Vagina (tissue), 2 donors: ENCODE measurements around the gene DNAJC6. TPM values are rescaled to one million over a fixed set of nuclear protein-coding genes. Genes with fewer than 3 reads are reported as not detected.

Source experiments
- DNase-seq, 2 donors: peaks; one replicate each; pipeline ENCODE4 v3.0.0-alpha.2; 2017; ENCODE audit errors: extremely low spot score in 2 of 2
- H3K27ac ChIP-seq: fragments of 200-600 bp; sonication (generic); one replicate; pipeline ENCODE4 v1.5.1; 2019
- H3K27me3 ChIP-seq: fragments of 200-600 bp; sonication (generic); one replicate; pipeline ENCODE4 v1.5.1; 2019
- H3K36me3 ChIP-seq, 2 donors: fragments of 200-600 bp; sonication (generic); one replicate each; pipeline ENCODE4 v1.5.1; 2017 to 2019
- H3K4me1 ChIP-seq: fragments of 200-600 bp; sonication (generic); one replicate; pipeline ENCODE4 v1.5.1; 2019
- H3K4me3 ChIP-seq, 2 donors: fragments of 200-600 bp; sonication (generic); 1 replicate in 1 of 2; 2 replicates in 1 of 2; pipeline ENCODE4 v1.5.1; 2016 to 2019
- H3K9me3 ChIP-seq: fragments of 200-600 bp; sonication (generic); one replicate; pipeline ENCODE4 v1.5.1; 2019
- CTCF ChIP-seq, 3 experiments: fragments of 450-650 bp in 2 of 3; fragments of 200-600 bp in 1 of 3; sonication (generic) in 1 of 3; IDR thresholded peaks; one replicate each; pipeline ENCODE4 v1.5.1; 2017 to 2019; ENCODE audit warnings: antibody characterized with exemption in 3 of 3, mild to moderate bottlenecking in 2 of 3, moderate library complexity in 2 of 3
- POLR2A ChIP-seq, 2 donors: fragments of 450-650 bp; IDR thresholded peaks; one replicate each; pipeline ENCODE4 v1.6.1; 2017; ENCODE audit warnings: antibody characterized with exemption in 2 of 2, mild to moderate bottlenecking in 2 of 2, moderate library complexity in 2 of 2
- POLR2AphosphoS5 ChIP-seq, 2 donors: sonication (generic); formaldehyde crosslinking; IDR thresholded peaks; one replicate each; pipeline ENCODE4 v1.9.0; 2017; ENCODE audit warnings: antibody characterized with exemption in 2 of 2, mild to moderate bottlenecking in 2 of 2, low read depth in 1 of 2; ENCODE audit not compliant: insufficient read depth in 1 of 2
- intact Hi-C: fragments of 100-400 bp; cut with DNase I; formaldehyde crosslinking; loops from one replicate; pipeline ENCODE4 v1.15.1; 2023
- total RNA-seq: library from RNA; depleted of rRNA; stranded (reverse); fragments of >200 nt; gene quantifications from one replicate; pipeline ENCODE4 v1.2.3, GENCODE V29; 2016

DNAJC6 gene
- total RNA-seq = 5.6 TPM

- intact Hi-C loops = no loop called here
- TF ChIP-seq POLR2AphosphoS5 (IDR thresholded peaks at IDR 0.05; ENCODE audit: insufficient read depth in 1 of 2, low read depth in 1 of 2) (no peak), CTCF (IDR thresholded peaks at IDR 0.05) (no peak), POLR2A (IDR thresholded peaks at IDR 0.05) (no peak)
- Histone ChIP-seq H3K4me1 (peaks cover 18% of the 10 kb centered on the region), H3K9me3 (no peaks in the 10 kb centered on the region), H3K4me3 (peak within 1 kb of the TSS; percentile 16 to 31), H3K36me3 (no peaks in the 10 kb centered on the region), H3K27me3 (no peaks in the 10 kb centered on the region), H3K27ac (no peak within 1 kb of the TSS)
- no peak for DNase-seq
Observed at GRCh38 chr1:65309304-65310077, at the start of gene DNAJC6. Gene DNAJC6, plus strand, starts transcription at chr1:65309543. Its CDS starts 203 bp downstream, at chr1:65309746.

GRCh38 chr1:65259816-65260215 is 49.5 kb upstream of the DNAJC6 start:
- intact Hi-C loops = no loop called here
- TF ChIP-seq CTCF (IDR thresholded peaks at IDR 0.05) = no peak
- TF ChIP-seq POLR2AphosphoS5 (IDR thresholded peaks at IDR 0.05; ENCODE audit: insufficient read depth in 1 of 2, low read depth in 1 of 2) = no peak
- no peak for TF ChIP-seq POLR2A (IDR thresholded peaks at IDR 0.05)
- DNase-seq = no peak
- Histone ChIP-seq H3K36me3 (no peaks in the 10 kb centered on the region), H3K27me3 (no peaks in the 10 kb centered on the region), H3K4me3 (no peak overlapping the region), H3K4me1 (peaks cover 17% of the 10 kb centered on the region), H3K27ac (no peak overlapping the region), H3K9me3 (no peaks in the 10 kb centered on the region)

- no peak overlapping the region for H3K27ac ChIP-seq
- H3K9me3 ChIP-seq = no peaks in the 10 kb centered on the region
- H3K27me3 ChIP-seq = no peaks in the 10 kb centered on the region
- H3K4me3 ChIP-seq = no peak overlapping the region
- no peaks in the 10 kb centered on the region for H3K36me3 ChIP-seq
- intact Hi-C loops = no loop called here
- no peak for TF ChIP-seq POLR2A (IDR thresholded peaks at IDR 0.05)
- no peak for TF ChIP-seq CTCF (IDR thresholded peaks at IDR 0.05)
- no peak for TF ChIP-seq POLR2AphosphoS5 (IDR thresholded peaks at IDR 0.05; ENCODE audit: insufficient read depth in 1 of 2, low read depth in 1 of 2)
- no peak for DNase-seq
- H3K4me1 ChIP-seq = peaks cover 16% of the 10 kb centered on the region
Observed at GRCh38 chr1:65260851-65261473, 48.4 kb upstream of the DNAJC6 start.

- Histone ChIP-seq H3K4me3 (no peak overlapping the region), H3K4me1 (peaks cover 18% of the 10 kb centered on the region), H3K27ac (no peak overlapping the region), H3K27me3 (no peaks in the 10 kb centered on the region), H3K36me3 (no peaks in the 10 kb centered on the region), H3K9me3 (no peaks in the 10 kb centered on the region)
- TF ChIP-seq CTCF (IDR thresholded peaks at IDR 0.05) (no peak), POLR2AphosphoS5 (IDR thresholded peaks at IDR 0.05; ENCODE audit: insufficient read depth in 1 of 2, low read depth in 1 of 2) (no peak), POLR2A (IDR thresholded peaks at IDR 0.05) (no peak)
- intact Hi-C loops = no loop called here
- no peak for DNase-seq
Observed at GRCh38 chr1:65263286-65263685, 46.1 kb upstream of the DNAJC6 start.
